Stimulated activated CD8-positive, alpha-beta memory T cell treated with anti-CD3 and anti-CD28 coated beads, Interleukin-7, amount 100 ng/mL, for 48 hours (primary cell): ENCODE results near the gene TGFBRAP1.
A peak's percentile ranks its signal among the peaks of the same experiment; 100 is the strongest.

Experiments used
- DNase-seq, 2 donors: peaks; one replicate each; pipeline ENCODE4 v3.0.0-alpha.2; 2020; ENCODE audit warnings: low read depth in 1 of 2; ENCODE audit errors: extremely low read depth in 1 of 2

The TGFBRAP1 gene, protein sequence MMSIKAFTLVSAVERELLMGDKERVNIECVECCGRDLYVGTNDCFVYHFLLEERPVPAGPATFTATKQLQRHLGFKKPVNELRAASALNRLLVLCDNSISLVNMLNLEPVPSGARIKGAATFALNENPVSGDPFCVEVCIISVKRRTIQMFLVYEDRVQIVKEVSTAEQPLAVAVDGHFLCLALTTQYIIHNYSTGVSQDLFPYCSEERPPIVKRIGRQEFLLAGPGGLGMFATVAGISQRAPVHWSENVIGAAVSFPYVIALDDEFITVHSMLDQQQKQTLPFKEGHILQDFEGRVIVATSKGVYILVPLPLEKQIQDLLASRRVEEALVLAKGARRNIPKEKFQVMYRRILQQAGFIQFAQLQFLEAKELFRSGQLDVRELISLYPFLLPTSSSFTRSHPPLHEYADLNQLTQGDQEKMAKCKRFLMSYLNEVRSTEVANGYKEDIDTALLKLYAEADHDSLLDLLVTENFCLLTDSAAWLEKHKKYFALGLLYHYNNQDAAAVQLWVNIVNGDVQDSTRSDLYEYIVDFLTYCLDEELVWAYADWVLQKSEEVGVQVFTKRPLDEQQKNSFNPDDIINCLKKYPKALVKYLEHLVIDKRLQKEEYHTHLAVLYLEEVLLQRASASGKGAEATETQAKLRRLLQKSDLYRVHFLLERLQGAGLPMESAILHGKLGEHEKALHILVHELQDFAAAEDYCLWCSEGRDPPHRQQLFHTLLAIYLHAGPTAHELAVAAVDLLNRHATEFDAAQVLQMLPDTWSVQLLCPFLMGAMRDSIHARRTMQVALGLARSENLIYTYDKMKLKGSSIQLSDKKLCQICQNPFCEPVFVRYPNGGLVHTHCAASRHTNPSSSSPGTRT

DNA sequence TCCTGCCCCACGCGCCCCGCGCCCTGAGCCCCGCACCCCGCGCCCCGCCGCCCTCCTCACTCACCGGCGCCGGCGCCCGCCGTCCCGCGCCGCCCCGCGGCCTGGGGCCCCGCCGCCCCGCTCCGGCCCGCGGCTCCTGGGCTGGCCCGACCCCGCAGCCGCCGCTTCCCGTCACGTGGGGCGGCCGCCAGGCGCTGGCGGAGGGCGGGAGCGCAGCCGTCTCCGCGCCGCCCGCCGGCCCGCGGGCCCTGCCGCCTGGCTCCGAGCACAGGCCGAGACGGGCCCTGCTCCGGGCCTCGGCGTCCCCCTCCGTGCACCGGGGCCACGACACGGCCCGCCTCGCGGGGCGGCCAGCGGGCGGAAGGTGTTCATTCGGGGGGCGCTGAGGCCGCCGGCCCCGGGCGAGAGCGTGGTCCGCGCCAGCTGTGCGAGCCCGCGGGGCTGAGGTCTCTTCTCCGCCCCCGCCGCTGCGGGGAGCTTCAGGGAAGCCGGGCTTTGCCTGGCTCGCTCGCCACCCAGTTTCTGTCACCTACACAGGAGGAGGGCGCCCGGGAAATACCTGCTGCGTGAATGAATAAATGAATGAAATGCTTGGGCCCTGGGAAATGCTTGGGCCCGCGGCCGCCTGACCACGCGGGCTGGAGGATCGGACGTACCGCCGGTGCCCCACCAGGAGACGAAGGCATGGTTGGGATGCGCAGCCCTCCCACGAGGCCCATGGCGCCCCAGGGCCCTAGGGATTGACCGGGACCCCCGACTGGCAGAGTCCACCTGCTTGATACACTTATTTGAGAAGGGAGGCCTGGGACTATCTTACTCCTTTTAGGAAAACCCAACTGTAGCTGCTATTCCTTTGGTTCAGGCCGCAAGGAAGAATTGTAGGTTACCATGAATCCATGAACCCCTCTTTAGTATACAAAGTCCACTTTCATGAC, at the start of gene TGFBRAP1:
TSS of gene TGFBRAP1 (minus strand) at position 175 of the 935 bp plus-strand sequence. CDS start 21,434 bp downstream, outside the sequence.
- DNase-seq = peak in 1 of 2 donors; percentile 29

DNA sequence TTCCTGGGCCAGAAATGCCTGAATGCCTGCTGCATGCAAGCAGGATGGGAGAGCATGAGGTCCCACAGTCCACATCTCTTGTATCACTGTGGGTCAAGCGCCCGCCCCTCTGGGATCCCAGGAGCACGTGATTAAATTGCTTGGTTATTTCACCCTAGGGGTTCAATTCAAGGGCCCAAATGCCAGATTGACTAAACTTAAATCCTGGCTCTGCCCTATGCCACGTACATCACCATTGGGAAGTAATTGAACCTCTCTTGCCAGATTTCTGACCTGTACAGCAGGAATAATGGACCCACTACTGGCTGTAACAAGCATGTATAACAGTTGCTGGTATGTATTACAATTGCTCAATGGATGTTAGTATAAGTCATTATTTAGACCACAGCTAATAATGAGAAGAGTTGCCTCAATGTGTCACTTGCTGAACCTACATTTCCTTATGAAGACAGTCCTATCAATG, 49.4 kb upstream of the TGFBRAP1 start:
- no peak for DNase-seq

DNA sequence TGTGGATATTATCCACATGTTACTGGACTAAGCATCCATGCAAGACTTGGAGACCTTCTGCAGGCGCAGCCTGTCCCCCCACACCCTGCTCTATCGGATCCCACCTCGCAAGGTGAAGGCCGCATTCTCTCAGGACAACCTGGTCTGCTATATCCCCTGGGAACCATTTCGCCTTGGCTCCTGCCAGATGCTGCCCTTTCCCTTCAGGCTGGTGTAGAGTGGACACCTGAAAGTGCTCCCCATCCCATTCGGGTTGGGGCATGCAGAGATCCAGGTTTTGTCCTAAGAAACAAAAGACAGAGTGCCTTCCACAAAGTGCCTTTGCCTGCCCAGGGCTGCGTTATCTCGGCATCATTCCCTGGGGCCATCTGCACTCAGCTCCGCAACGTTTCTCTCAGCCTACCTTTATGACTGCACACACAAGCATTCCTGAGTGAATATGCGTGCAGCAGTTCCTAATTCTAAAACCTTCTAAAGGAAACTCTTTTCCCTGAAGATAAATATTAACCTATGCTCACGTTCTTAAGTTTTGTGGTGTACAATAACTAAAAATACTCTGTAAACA, 48.8 kb upstream of the TGFBRAP1 start:
- no peak for DNase-seq

DNA sequence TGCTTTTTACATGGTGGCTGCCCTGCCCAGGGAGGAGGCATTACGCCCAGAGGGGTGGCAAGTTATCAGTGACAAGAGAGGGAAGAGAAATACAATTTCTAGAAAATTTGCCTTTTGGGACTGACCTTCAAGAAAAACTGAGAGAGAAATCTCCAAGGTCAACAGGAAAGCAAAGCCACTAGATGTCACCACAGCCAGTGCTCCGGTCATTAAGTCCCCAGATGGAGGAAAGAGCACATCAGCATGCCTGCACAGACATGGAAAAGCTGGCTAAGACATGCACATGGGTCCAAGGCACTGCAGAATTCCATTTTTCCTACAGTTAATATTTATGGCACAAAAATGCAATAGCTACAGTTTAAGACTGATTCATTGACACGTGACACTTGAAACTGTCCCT, 48.3 kb upstream of the TGFBRAP1 start:
- DNase-seq = no peak

DNA sequence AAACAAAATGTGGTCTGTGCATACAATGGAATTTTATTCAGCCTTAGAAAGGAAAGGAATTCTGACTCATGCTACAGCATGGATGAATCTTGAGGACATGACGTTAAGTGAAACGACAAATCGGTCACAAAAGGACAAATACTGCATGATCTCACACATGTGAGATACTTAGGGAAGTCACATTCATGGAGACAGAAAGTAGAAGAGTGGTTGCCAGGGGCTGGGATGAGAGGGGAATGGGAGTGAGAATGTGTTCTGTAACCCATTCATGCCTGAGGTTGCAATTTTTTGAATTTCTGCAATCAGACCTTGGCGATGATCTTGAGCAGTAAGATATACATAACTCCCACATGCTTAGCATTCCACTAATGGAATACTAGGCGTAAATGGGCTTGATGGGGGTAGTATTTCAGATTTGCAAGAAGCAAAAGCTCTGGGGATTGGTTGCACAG, 47.3 kb upstream of the TGFBRAP1 start:
- DNase-seq = no peak

DNA sequence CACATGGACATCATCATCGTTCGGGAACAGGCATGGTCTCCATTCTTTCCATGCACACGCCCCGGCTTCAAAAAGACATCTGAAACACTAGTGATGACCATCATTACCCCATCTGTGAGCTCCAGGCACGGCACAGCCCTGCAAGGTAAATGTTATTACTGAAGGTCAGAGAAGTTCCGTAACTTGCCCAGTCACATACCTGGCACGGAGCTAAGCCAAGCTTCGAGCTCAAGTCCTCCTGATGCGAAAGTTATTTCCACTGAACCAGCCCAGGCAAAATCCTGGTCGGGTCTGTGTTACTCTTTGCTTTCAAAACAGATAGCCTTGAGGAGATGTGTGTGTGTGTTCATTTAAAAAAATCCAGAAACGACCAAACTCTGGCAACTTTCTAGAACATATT, 46.5 kb upstream of the TGFBRAP1 start:
- no peak for DNase-seq

DNA sequence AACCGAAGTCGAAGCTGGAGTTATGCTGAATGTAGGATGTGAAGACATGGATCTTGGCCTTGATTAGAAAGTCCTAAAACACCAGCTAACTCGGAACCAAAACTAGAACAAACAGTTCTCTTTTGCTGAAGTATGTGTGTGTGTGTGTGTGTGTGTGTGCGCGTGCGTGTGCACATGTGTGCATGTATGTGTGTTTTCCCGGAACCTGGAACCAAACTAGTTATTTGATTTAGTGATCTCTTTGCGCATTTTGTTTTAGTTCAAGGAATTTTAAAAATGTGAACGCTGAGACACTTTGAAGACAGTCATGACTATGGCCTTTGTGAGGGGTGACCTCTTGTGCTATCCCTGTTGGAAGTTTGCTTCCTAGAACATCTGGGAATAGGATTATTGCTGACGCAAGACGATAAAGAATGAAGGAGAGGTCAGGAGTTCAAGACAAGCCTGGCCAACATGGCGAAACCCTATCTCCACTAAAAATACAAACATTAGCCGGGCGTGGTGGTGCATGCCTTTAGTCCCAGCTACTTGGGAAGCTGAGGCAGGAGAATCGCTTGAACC, 45.5 kb upstream of the TGFBRAP1 start:
- no peak for DNase-seq

DNA sequence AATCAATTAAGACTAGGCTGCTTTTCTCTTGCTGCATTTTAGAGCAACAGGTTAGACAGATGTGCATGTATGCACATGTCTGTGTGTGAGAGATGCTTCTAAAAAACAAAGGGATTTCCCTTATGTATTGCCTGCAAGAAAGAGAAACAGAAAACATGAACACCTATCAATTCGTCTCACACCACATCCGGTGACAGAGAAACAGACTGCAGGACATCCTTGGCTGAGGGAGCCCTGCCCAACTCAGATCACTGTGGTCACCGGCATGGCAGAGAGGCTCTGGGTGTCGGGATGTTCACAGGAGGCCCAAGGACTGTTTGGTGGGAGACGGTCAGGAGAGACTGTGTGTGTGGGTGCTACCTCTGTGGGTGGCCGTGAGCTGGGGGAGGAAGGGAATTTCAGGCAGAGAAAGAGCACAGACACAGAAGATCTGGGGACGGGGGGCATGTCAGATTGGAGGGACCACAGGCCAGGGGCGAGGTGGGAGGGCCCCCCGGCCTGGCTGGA, 44.4 kb upstream of the TGFBRAP1 start:
- no peak for DNase-seq

DNA sequence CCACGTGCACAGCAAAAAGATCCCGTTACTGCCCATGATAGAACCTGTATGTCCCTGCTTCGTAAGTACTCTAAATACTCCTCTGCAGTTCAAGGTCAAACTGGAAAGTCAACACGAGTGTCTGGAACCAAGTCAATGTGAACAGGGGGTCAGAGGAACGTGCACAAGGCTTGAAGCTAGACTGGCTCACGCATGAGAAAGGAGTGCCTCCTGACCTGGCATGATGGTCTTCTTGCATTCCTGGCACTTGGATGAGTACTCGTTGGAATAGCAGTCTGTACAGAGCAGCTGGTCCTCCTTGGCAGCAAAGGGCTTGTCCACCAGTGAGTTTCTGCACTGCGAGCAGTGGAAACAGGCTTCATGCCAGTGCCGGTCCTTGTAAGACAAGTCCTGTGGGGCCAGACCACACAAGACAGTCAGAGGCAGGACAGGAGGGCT, 43.8 kb upstream of the TGFBRAP1 start:
- DNase-seq = no peak

DNA sequence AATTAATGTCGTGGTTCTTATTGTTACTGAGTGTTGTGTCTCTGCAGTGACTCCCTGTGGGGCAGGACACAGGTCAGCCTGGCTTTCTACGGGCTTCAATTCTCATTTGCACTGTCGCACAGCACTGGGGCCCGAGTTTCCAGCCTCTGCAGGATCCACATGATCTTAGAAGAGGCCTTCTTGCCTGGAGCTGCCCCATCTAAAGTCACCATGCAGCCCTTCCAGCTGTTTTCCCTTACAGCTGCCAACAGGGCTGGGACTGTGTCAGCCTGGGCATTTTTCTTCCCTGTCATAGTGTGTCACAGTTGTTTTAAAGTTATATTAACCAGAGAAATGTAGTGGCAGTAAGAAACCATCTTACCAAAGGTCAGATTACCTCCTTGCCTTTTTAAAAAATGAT, 42.3 kb upstream of the TGFBRAP1 start:
- DNase-seq = no peak

DNA sequence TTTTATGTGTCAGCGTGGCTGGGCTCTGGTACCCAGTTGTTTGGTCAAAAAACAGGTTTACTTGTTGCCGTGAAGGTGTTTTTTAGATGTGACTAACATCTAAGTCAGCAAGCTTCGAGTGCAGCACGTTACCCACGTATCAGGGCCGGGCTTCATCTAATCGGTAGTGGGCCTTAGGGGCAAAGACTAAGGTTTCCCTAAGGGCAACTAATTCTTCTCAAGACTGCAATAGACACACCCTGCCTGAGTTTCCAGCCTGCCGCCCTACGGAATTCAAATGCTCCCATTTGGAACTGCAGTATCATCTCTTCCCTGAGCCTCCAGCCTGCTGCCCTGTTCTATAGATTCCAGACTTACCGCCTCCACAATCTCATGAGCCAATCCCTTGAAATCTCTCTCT, 41.6 kb upstream of the TGFBRAP1 start:
- DNase-seq = no peak

DNA sequence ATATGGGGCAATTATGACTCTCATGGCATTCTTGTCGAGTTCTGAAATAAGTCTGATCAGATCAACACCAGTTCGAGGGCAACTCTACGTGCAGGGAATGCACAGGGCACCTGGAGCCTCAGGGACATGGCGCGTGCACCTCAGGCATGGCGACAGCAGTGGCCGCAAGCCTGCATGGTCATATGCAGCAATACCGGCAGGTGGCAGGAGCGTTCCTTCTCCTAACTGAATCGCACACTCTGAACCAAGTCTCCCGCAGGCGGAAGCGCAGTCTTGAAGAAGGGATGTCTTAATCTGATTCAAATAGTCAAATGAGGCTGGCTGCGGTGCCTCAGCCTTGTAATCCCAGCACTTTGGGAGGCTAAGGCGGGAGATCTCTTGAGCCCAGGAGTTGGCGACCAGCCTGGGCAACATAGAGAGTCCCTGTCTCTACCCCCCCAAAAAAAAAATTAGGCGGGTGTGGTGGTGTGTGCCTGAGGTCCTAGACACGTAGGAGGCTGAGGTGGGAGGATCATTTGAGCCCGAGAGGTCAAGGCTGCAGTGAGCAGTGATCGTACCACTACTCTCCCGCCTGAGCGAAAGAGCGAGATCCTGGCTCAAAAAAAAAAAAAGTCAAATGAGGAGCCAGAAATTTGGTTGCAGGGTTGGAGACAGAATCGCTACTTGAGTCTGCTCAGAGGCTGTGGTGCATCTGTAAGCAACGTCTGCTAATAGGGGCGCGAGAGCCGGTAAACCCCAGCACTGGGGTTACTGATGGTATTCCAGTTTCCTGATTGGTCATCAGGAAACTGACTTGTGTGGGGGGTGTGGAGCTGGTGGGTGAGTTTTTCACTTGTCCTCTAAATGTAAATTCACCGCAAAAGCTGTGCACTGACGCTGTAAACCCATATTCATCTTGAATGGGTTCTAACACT, 40.5 kb upstream of the TGFBRAP1 start:
- peak; percentile 56 to 80 for DNase-seq

DNA sequence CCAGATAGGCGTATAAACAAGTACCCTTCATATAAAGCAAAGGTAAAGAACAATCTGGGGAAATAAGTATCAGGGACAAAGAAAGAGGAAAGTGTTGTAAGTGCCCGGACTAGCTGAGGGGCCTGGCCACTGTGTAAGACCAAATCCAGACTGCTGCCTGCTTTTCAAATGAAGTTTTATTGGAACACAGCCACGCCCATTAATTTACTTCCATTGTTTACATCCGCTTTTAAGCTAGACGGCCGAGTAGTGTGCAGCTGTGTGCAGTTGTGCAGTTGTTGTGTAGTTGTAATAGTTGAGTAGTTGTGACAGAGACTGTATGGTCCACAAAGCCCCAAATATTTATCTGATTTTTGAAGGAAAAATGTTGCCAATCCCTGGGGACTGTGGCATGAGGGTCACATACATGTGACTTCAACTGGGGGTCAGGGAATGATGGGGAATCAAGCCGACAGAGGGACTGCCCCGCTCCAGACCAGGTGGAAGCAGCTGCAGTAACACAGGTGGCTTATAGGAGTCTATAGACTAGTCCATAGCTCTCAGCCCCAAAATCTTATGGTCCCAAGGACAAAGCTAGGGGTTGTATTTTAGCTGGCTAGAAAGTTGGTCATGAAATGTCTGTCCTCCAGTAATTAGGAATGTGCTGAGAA, 39.3 kb upstream of the TGFBRAP1 start:
- no peak for DNase-seq

DNA sequence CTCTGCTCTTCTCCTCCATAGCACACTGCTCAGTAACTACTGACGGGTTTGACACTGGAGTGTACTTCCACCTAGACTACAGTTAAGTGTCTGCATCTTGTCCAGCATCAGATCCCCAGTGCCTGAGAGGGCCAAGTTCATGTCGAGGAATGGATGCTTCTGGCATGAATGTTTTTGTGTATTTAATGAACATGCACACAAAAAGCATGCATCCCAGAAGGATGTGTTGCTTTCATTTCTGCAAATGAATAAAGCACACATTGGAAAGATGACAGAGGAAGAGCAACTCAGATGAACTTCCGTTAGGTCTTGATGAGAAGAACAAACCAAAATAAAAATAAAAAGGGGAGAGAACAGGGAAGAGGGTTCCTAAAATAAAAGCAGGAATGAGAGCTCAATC, 35.7 kb upstream of the TGFBRAP1 start:
- no peak for DNase-seq

DNA sequence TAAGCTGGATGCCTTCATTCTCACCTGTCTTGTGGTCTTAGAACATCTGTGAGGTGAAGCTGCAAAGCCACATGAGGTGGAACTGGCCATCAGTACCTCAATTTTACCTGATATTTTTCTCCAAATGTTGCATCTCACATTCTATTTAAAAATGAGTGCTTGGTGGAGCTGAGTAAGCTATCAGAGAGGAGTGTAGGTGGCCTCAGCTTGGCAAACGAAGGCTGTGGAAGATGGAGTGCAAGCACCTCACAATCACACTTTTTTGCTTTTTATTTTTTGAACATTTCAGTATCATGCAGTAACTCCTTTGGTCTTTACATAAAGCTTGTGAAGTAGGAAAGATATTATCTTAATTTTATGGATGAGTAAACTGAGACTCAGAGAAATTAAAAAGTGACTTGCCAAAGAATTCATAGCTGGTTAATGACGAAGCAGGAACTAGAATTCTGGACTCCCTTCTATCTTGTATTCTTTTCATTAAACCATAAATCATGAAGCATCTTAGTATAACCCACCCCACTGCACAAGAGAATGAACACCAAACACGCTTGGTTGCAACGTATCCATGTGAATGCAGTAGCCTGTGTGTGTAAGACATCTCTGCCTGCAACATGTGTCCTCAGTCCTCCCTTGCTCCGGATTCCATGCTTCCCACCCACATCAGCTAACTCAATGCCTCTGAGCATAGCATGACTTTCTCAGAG, 35.1 kb upstream of the TGFBRAP1 start:
- DNase-seq = no peak

DNA sequence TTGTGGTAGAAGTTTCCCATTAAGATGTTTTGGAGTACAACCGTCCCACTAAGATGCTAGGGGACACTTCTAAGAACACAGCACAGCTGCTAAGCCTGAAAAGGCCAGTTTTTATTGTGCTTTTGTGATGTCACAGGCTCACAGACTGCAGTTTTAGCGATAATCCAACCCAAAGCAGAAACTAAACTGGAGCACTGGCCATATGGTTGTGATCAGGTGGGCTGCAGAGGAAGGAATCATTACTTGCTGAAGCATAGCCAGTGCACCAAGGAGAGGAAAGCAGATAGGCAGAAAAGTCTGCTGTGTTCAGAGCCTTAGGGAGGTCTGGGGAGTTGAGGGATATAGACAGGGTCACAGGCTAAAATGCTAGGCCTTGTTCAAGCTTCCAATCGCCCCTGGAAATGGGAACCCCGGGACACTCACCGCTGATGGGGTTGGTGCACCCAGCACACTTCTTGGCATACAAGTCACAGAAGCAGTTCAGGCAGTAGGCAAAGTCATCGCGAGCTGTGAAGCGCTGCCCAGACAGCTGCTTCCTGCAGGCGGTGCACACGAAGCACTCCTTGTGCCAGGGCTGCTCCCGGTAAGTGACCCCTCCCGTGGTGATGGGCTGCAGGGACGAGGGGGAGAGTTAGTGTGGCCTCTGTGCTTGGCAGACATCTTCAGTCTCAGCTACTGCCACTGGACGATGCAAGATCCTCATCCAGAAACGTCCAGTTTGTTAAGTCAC, 33.5 kb upstream of the TGFBRAP1 start:
- no peak for DNase-seq
